Activated naive CD8-positive, alpha-beta T cell treated with anti-CD3 and anti-CD28 coated beads, Interleukin-2, amount 50 U/mL, for 24 hours (primary cell): ENCODE data around the gene COX20.
A peak's percentile ranks its signal among the peaks of the same experiment; 100 is the strongest.
"Not testable (repeated sequence)": the region's sequence is repeated elsewhere in the genome, so short reads cannot be mapped to it uniquely, and the experiment has no call there.

Experiments
- ATAC-seq: fragments of 150-1000 bp; cut with Tn5 transposase; one replicate; pipeline ENCODE4 v1.10.0; 2021
- DNase-seq: peaks from one replicate; pipeline ENCODE4 v3.0.0; 2021
- H3K27ac Mint-ChIP-seq: one replicate; pipeline ENCODE4 v1.8.0; 2021; ENCODE audit warnings: mild to moderate bottlenecking, mixed read lengths
- H3K27me3 Mint-ChIP-seq: one replicate; pipeline ENCODE4 v1.8.0; 2021; ENCODE audit warnings: mixed read lengths
- H3K36me3 Mint-ChIP-seq: one replicate; pipeline ENCODE4 v1.8.0; 2021; ENCODE audit warnings: low read depth, mixed read lengths
- H3K4me1 Mint-ChIP-seq: one replicate; pipeline ENCODE4 v1.8.0; 2021; ENCODE audit warnings: mixed read lengths
- H3K4me3 Mint-ChIP-seq: one replicate; pipeline ENCODE4 v1.8.0; 2021; ENCODE audit warnings: mild to moderate bottlenecking, moderate library complexity, mixed read lengths
- H3K9me3 Mint-ChIP-seq: one replicate; pipeline ENCODE4 v1.8.0; 2021; ENCODE audit warnings: mixed read lengths

Gene COX20

GRCh38 chr1:244835276-244836134, at the start of gene COX20:
Gene COX20, plus strand, starts transcription at chr1:244835658. Its CDS starts 57 bp downstream, at chr1:244835715.
- Mint-ChIP-seq H3K9me3 (no peaks in the 10 kb centered on the region), H3K4me3 (peak within 1 kb of the TSS; percentile 92), H3K27ac (peak within 1 kb of the TSS; percentile 99), H3K27me3 (no peaks in the 10 kb centered on the region), H3K36me3 (peaks cover 42% of the 10 kb centered on the region), H3K4me1 (peaks cover 57% of the 10 kb centered on the region)
- peak; percentile 90 for DNase-seq
- ATAC-seq = peak; percentile 61

- no peaks in the 10 kb centered on the region for H3K27me3 Mint-ChIP-seq
- DNase-seq (no peak), ATAC-seq (no peak)
- H3K4me3 Mint-ChIP-seq = no peak overlapping the region
- H3K36me3 Mint-ChIP-seq = no peaks in the 10 kb centered on the region
- H3K4me1 Mint-ChIP-seq = no peaks in the 10 kb centered on the region
- no peaks in the 10 kb centered on the region for H3K9me3 Mint-ChIP-seq
- no peak overlapping the region for H3K27ac Mint-ChIP-seq
Observed at GRCh38 chr1:244788493-244789275, 46.8 kb upstream of the COX20 start.

GRCh38 chr1:244789276-244789580, 46.2 kb upstream of the COX20 start:
- H3K27ac Mint-ChIP-seq = no peak overlapping the region

GRCh38 chr1:244789731-244790130, 45.7 kb upstream of the COX20 start:
- H3K27ac Mint-ChIP-seq = no peak overlapping the region

More at GRCh38 chr1:244789276-244789580, 46.2 kb upstream of the COX20 start:
- Mint-ChIP-seq H3K9me3 (no peaks in the 10 kb centered on the region), H3K4me3 (no peak overlapping the region), H3K36me3 (no peaks in the 10 kb centered on the region), H3K27me3 (no peaks in the 10 kb centered on the region), H3K4me1 (no peaks in the 10 kb centered on the region)
- no peak for ATAC-seq
- DNase-seq = no peak

GRCh38 chr1:244791061-244791460, 44.4 kb upstream of the COX20 start:
- ATAC-seq = no peak
- H3K4me1 Mint-ChIP-seq = no peaks in the 10 kb centered on the region

More at GRCh38 chr1:244789731-244790130, 45.7 kb upstream of the COX20 start:
- ATAC-seq = no peak
- Mint-ChIP-seq H3K9me3 (no peaks in the 10 kb centered on the region), H3K4me3 (no peak overlapping the region), H3K36me3 (no peaks in the 10 kb centered on the region), H3K27me3 (no peaks in the 10 kb centered on the region), H3K4me1 (no peaks in the 10 kb centered on the region)
- DNase-seq = no peak

GRCh38 chr1:244792188-244792850, 43.1 kb upstream of the COX20 start:
- no peak for ATAC-seq
- Mint-ChIP-seq H3K4me1 (no peaks in the 10 kb centered on the region), H3K27me3 (no peaks in the 10 kb centered on the region), H3K36me3 (no peaks in the 10 kb centered on the region), H3K4me3 (no peak overlapping the region), H3K27ac (no peak overlapping the region), H3K9me3 (no peaks in the 10 kb centered on the region)
- DNase-seq = no peak

More at GRCh38 chr1:244791061-244791460, 44.4 kb upstream of the COX20 start:
- Mint-ChIP-seq H3K36me3 (no peaks in the 10 kb centered on the region), H3K27me3 (no peaks in the 10 kb centered on the region), H3K4me3 (no peak overlapping the region), H3K27ac (no peak overlapping the region), H3K9me3 (no peaks in the 10 kb centered on the region)
- DNase-seq = no peak

- H3K9me3 Mint-ChIP-seq = no peaks in the 10 kb centered on the region
- no peak for ATAC-seq
- DNase-seq = no peak
- no peaks in the 10 kb centered on the region for H3K27me3 Mint-ChIP-seq
- no peaks in the 10 kb centered on the region for H3K4me1 Mint-ChIP-seq
- H3K27ac Mint-ChIP-seq = no peak overlapping the region
- no peak overlapping the region for H3K4me3 Mint-ChIP-seq
- H3K36me3 Mint-ChIP-seq = no peaks in the 10 kb centered on the region
Observed at GRCh38 chr1:244794071-244794470, 41.4 kb upstream of the COX20 start.

- H3K36me3 Mint-ChIP-seq, ATAC-seq, H3K27ac Mint-ChIP-seq, H3K4me3 Mint-ChIP-seq, DNase-seq, H3K27me3 Mint-ChIP-seq, H3K4me1 Mint-ChIP-seq, H3K9me3 Mint-ChIP-seq: not testable (repeated sequence)
Observed at GRCh38 chr1:244794516-244794915, 40.9 kb upstream of the COX20 start.

GRCh38 chr1:244796719-244797406, 38.6 kb upstream of the COX20 start:
- H3K9me3 Mint-ChIP-seq = no peaks in the 10 kb centered on the region
- peak; percentile 63 for DNase-seq
- H3K27ac Mint-ChIP-seq = no peak overlapping the region
- H3K27me3 Mint-ChIP-seq = no peaks in the 10 kb centered on the region
- no peak overlapping the region for H3K4me3 Mint-ChIP-seq
- no peak for ATAC-seq
- H3K36me3 Mint-ChIP-seq = no peaks in the 10 kb centered on the region
- peaks cover 2% of the 10 kb centered on the region for H3K4me1 Mint-ChIP-seq

GRCh38 chr1:244800821-244801220, 34.6 kb upstream of the COX20 start:
- peaks cover 2% of the 10 kb centered on the region for H3K4me1 Mint-ChIP-seq
- no peaks in the 10 kb centered on the region for H3K27me3 Mint-ChIP-seq
- DNase-seq (no peak), ATAC-seq (no peak)
- H3K36me3 Mint-ChIP-seq = no peaks in the 10 kb centered on the region
- no peak overlapping the region for H3K27ac Mint-ChIP-seq
- H3K9me3 Mint-ChIP-seq = no peaks in the 10 kb centered on the region
- no peak overlapping the region for H3K4me3 Mint-ChIP-seq

GRCh38 chr1:244801246-244801645, 34.2 kb upstream of the COX20 start:
- Mint-ChIP-seq H3K4me3 (no peak overlapping the region), H3K27ac (no peak overlapping the region), H3K27me3 (no peaks in the 10 kb centered on the region), H3K4me1 (peaks cover 2% of the 10 kb centered on the region), H3K36me3 (no peaks in the 10 kb centered on the region), H3K9me3 (no peaks in the 10 kb centered on the region)
- peak; percentile 88 for ATAC-seq
- peak; percentile 52 for DNase-seq

- H3K27ac Mint-ChIP-seq = no peak overlapping the region
- ATAC-seq = no peak
- H3K9me3 Mint-ChIP-seq = no peaks in the 10 kb centered on the region
- H3K36me3 Mint-ChIP-seq = no peaks in the 10 kb centered on the region
- peaks cover 2% of the 10 kb centered on the region for H3K4me1 Mint-ChIP-seq
- H3K4me3 Mint-ChIP-seq = no peak overlapping the region
- no peaks in the 10 kb centered on the region for H3K27me3 Mint-ChIP-seq
- no peak for DNase-seq
Observed at GRCh38 chr1:244802041-244802440, 33.4 kb upstream of the COX20 start.

- Mint-ChIP-seq H3K9me3 (no peaks in the 10 kb centered on the region), H3K4me1 (peaks cover 2% of the 10 kb centered on the region), H3K36me3 (no peaks in the 10 kb centered on the region), H3K27ac (no peak overlapping the region), H3K4me3 (no peak overlapping the region), H3K27me3 (no peaks in the 10 kb centered on the region)
- no peak for DNase-seq
- no peak for ATAC-seq
Observed at GRCh38 chr1:244802556-244803239, 32.8 kb upstream of the COX20 start.

- Mint-ChIP-seq H3K4me1 (peaks cover 2% of the 10 kb centered on the region), H3K27me3 (peaks cover 3% of the 10 kb centered on the region), H3K27ac (no peak overlapping the region), H3K9me3 (no peaks in the 10 kb centered on the region), H3K4me3 (no peak overlapping the region), H3K36me3 (no peaks in the 10 kb centered on the region)
- DNase-seq (no peak), ATAC-seq (no peak)
Observed at GRCh38 chr1:244804841-244805240, 30.6 kb upstream of the COX20 start.
